ENCODE measurements around the gene SLC45A1.
A peak's percentile ranks its signal among the peaks of the same experiment; 100 is the strongest.

The SLC45A1 gene

DNA sequence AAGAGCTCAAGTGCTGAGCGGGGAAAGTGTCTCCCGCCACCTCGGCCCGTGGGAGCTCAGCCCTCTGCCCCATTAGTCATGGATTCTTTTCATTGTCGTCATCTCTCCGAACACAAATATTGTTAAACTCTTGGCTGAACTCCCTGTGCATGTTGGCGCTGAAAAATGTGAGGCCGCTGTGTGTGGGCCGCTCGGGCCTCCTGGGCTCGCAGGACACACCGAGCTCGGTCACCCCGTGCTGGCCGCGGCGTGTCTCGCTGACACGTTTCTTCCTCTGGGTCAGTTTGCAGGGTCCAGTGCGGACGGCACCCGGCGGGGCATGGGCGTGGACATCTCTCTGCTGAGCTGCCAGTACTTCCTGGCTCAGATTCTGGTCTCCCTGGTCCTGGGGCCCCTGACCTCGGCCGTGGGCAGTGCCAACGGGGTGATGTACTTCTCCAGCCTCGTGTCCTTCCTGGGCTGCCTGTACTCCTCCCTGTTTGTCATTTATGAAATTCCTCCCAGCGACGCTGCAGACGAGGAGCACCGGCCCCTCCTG, 25.6 kb downstream of the SLC45A1 start:
- peak; percentile 82 for DNase-seq (ENCODE audit: low read depth, low spot score)
- TF ChIP-seq, protein P1, sequence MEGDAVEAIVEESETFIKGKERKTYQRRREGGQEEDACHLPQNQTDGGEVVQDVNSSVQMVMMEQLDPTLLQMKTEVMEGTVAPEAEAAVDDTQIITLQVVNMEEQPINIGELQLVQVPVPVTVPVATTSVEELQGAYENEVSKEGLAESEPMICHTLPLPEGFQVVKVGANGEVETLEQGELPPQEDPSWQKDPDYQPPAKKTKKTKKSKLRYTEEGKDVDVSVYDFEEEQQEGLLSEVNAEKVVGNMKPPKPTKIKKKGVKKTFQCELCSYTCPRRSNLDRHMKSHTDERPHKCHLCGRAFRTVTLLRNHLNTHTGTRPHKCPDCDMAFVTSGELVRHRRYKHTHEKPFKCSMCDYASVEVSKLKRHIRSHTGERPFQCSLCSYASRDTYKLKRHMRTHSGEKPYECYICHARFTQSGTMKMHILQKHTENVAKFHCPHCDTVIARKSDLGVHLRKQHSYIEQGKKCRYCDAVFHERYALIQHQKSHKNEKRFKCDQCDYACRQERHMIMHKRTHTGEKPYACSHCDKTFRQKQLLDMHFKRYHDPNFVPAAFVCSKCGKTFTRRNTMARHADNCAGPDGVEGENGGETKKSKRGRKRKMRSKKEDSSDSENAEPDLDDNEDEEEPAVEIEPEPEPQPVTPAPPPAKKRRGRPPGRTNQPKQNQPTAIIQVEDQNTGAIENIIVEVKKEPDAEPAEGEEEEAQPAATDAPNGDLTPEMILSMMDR (IDR thresholded peaks at IDR 0.05; ENCODE audit: insufficient read depth, low read length, missing control alignments), result no peak
- ChIA-PET POLR2A (interaction anchor here (0.6 to 1.4 kb wide), 4 partner anchors 326 to 382 kb away, joined by 3 to 5 read pairs (median 4); partner anchors contain the start of gene PARK7), CTCF (interaction anchor here (0.8 to 3.0 kb wide), 8 partner anchors 19 to 368 kb away, joined by 3 to 25 read pairs (median 4); no protein-coding TSS in a partner anchor)
- peak overlapping the region; percentile 3; the same call in 1 of the 2 replicates for H3K4me3 ChIP-seq (ENCODE audit: low read depth, low read length)

DNA sequence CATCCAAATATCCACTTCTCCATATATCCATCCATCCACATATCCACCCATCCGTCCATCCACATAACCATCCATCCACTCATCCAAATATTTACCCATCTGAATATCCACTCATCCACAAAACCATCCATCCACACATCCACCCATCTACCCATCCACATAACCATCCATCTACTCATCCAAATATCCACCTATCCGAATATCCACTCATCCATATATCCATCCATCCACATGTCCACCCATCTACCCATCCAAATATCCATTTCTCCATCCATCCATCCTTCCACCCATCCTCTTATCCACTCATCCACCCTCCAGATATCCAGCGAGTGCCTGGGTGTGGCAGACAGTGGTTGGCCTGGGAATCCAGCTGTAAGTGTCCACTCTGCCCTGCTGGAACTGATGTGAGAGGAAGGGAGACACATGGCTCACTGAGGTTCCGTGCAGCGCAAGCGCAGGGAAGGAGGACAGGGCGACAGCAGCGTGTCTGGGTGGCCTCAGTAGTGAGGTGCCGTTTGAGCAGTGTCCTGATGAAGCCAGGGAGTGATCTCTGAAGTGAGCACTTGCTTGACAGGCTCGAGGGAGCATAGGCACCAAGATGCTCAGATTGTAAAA, 27.1 kb downstream of the SLC45A1 start:
- TF ChIP-seq, protein P1 (IDR thresholded peaks at IDR 0.05; ENCODE audit: insufficient read depth, low read length, missing control alignments), result no peak
- H3K4me3 ChIP-seq (ENCODE audit: low read depth, low read length), result no peak overlapping the region
- no peak for DNase-seq (ENCODE audit: low read depth, low spot score)
- ChIA-PET POLR2A (interaction anchor here (1.5 kb wide), 1 partner anchor 330 kb away, joined by 3 read pairs; no protein-coding TSS in a partner anchor), CTCF (interaction anchor here (2.4 to 8.8 kb wide), 4 partner anchors 17 to 369 kb away, joined by 25 to 248 read pairs (median 130); no protein-coding TSS in a partner anchor)

DNA sequence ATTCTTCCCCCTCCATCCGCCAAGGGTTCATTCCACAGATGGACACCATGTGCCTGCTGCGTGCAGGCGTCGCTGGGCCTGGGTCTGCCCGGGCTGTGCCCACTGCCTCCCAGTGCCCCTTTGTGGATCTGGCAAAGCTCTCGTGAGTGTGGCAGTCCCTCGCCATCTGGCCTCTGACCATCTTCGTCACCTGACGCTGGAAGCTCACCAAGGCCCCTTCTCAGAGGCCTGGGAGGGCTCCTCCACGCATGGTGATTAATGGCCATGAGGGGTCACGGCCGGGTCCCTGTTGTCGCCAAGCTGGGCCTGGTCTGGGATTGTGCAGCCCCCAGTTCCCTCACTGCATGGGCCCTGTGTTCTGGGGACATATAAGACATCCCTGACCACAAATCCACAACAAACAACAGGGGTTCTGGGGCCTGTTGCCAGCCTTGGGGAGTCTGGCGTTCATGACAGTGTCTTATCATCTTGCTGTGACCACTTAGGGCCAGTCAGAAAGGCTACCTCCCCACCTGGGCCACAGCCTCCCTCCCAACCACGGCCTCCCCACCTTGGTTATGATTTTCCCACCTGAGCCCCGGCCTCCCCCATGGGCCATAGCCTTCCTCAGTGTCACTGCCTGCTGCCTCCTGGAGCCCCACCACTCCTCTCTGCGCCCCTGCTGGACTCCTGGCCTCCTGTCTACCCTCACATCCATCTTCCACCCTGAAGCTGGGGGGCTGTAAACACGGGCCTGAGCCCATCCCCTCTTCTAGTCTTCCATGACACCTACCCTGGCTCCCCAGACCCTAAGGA, 27.9 kb downstream of the SLC45A1 start:
- H3K4me3 ChIP-seq (ENCODE audit: low read depth, low read length), result no peak overlapping the region
- DNase-seq (ENCODE audit: low read depth, low spot score), result no peak
- TF ChIP-seq, protein P1 (IDR thresholded peaks at IDR 0.05; ENCODE audit: insufficient read depth, low read length, missing control alignments), result no peak
- ChIA-PET CTCF (interaction anchor here (1.2 to 8.8 kb wide), 4 partner anchors 16 to 366 kb away, joined by 3 to 248 read pairs (median 130); no protein-coding TSS in a partner anchor), POLR2A (interaction anchor here (1.5 kb wide), 1 partner anchor 331 kb away, joined by 3 read pairs; no protein-coding TSS in a partner anchor)

DNA sequence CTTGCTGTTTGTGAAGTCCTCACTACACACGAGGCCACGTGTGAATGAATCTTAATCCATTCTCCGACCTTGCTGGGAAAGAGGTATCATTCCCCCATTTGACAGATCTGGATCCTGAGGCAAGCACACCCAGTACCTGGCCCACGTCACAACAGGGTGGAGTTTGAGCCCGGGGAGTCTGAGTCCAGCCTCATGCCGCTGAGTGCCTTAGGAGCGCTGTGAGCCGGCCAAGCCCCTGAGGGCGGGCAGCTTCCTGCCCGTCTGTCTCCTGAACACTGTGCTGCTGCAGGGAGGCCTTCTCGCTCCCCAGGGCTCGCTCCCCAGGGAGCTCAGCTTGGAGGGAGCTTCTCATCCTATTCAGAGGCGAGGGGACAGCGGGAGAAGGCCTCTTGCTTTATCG, 29.7 kb downstream of the SLC45A1 start:
- ChIA-PET CTCF (interaction anchor here (1.0 to 8.8 kb wide), 9 partner anchors 15 to 678 kb away, joined by 3 to 248 read pairs (median 5); no protein-coding TSS in a partner anchor), POLR2A (no interaction called here)
- TF ChIP-seq, protein P1 (IDR thresholded peaks at IDR 0.05; ENCODE audit: insufficient read depth, low read length, missing control alignments), result no peak
- H3K4me3 ChIP-seq (ENCODE audit: low read depth, low read length), result no peak overlapping the region
- DNase-seq (ENCODE audit: low read depth, low spot score), result no peak

DNA sequence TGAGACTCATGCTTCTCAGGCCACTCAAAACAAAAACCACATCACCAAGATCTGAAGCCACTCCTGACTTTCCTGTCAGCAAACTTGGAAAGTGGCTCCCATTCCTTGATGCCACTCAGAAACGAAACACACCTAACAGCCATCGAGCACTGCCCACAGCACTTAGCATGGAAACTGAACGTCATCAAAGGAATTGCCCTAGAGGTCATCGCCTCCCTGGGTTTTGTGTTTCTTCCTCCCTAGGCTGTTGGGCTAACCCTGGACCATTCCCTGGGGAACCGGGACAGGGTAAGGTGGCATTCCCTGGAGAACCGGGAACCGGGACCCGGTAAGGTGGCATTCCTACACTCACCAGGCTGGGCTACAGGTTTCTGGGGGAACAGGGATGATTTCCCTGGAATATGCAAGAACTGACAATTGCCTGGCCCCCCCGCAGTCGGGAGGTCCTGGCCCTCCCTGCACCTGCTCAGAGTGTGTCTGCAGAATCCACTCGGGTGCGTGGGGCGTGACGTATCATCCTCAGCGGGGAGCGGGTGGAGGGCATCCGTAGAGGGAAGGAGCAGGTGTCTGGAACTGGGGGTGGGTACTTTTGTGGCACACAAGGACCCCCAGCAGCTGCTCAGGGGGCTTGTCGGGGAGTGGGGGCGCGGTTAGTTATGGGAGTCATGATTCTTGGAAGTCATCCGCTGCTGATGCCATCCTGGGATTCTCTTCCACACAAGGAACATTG, 30.3 kb downstream of the SLC45A1 start:
- TF ChIP-seq, protein P1 (IDR thresholded peaks at IDR 0.05; ENCODE audit: insufficient read depth, low read length, missing control alignments), result no peak
- H3K4me3 ChIP-seq (ENCODE audit: low read depth, low read length), result no peak overlapping the region
- ChIA-PET POLR2A (no interaction called here), CTCF (interaction anchor here (0.6 to 8.8 kb wide), 16 partner anchors 8 to 381 kb away, joined by 3 to 248 read pairs (median 6); no protein-coding TSS in a partner anchor)
- no peak for DNase-seq (ENCODE audit: low read depth, low spot score)

All from AG04449 (cell line).